Bronchial epithelial cell (primary cell): ENCODE data around the gene CACUL1. TPM values are rescaled to one million over a fixed set of nuclear protein-coding genes. Genes with fewer than 3 reads are reported as not detected.
"Not testable (repeated sequence)": the region's sequence is repeated elsewhere in the genome, so short reads cannot be mapped to it uniquely, and the experiment has no call there.

Experiments
- DNase-seq: peaks from one replicate; pipeline ENCODE4 v3.0.0-alpha.2; 2010; ENCODE audit warnings: low read depth
- FAIRE-seq: peaks from 2 replicates; lab custom pipeline; 2011; peaks lifted over from hg19 to GRCh38; lab: Jason Lieb, UNC
- H3K27me3 ChIP-seq: 2 replicates; pipeline ENCODE4 v1.5.1; 2011; ENCODE audit warnings: low read length; ENCODE audit not compliant: control insufficient read depth, insufficient read depth
- H3K36me3 ChIP-seq: 2 replicates; pipeline ENCODE4 v1.5.1; 2011; ENCODE audit warnings: low read length; ENCODE audit not compliant: control insufficient read depth, insufficient read depth
- H3K4me3 ChIP-seq: 2 replicates; pipeline ENCODE4 v1.5.1; 2011; ENCODE audit warnings: mild to moderate bottlenecking, low read depth, low read length, control low read depth
- total RNA-seq: library from RNA; depleted of rRNA; stranded (reverse); fragments of >200 nt; gene quantifications from 2 replicates; pipeline ENCODE4 v1.2.1, GENCODE V29; 2014
- TF ChIP-seq, protein P1 (sequence below): IDR thresholded peaks from 2 replicates; pipeline ENCODE4 v1.5.1; 2011; ENCODE audit warnings: mild to moderate bottlenecking, moderate library complexity, low read length, control low read depth, inconsistent platforms; ENCODE audit not compliant: insufficient read depth, severe bottlenecking

CACUL1 gene
- total RNA-seq, 1 donor from 2014 or later, result 18.2 TPM

DNA sequence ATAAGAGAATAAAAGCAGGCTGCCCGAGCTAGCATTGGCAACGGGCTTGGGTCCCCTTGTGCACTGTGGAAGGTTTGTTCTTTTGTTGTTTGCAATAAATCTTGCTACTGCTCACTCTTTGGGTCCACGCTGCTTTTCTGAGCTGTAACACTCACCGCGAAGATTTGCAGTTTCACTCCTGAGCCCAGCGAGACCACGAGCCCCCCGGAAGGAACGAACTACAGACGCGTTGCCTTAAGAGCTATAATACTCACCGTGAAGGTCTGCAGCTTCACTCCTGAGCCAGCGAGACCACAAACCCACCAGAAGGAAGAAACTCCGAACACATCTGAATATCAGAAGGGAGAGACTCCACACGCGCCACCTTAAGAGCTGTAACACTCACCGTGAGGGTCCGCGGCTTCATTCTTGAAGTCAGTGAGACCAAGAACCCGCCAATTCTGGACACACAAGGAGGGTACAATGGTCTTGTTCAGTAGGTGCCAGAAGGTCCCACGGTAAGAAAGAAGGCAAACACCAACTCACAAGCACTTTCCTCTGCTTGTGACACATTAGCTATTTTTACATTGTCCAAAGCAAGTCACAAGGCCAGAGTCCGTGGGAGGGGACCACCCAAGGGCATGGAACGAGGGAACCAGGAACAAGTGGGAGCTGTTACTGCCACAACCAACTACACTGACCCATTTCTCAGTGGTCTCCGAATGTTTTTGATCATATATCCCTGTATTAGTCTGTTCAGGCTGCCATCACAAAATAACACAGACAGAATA lies 29.2 kb upstream of the CACUL1 start:
- TF ChIP-seq, protein P1, sequence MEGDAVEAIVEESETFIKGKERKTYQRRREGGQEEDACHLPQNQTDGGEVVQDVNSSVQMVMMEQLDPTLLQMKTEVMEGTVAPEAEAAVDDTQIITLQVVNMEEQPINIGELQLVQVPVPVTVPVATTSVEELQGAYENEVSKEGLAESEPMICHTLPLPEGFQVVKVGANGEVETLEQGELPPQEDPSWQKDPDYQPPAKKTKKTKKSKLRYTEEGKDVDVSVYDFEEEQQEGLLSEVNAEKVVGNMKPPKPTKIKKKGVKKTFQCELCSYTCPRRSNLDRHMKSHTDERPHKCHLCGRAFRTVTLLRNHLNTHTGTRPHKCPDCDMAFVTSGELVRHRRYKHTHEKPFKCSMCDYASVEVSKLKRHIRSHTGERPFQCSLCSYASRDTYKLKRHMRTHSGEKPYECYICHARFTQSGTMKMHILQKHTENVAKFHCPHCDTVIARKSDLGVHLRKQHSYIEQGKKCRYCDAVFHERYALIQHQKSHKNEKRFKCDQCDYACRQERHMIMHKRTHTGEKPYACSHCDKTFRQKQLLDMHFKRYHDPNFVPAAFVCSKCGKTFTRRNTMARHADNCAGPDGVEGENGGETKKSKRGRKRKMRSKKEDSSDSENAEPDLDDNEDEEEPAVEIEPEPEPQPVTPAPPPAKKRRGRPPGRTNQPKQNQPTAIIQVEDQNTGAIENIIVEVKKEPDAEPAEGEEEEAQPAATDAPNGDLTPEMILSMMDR, result no peak
- Histone ChIP-seq H3K36me3 (no peaks in the 10 kb centered on the region), H3K4me3 (no peak overlapping the region), H3K27me3 (peaks cover 1% of the 10 kb centered on the region)
- FAIRE-seq, result no peak
- DNase-seq, result no peak

DNA sequence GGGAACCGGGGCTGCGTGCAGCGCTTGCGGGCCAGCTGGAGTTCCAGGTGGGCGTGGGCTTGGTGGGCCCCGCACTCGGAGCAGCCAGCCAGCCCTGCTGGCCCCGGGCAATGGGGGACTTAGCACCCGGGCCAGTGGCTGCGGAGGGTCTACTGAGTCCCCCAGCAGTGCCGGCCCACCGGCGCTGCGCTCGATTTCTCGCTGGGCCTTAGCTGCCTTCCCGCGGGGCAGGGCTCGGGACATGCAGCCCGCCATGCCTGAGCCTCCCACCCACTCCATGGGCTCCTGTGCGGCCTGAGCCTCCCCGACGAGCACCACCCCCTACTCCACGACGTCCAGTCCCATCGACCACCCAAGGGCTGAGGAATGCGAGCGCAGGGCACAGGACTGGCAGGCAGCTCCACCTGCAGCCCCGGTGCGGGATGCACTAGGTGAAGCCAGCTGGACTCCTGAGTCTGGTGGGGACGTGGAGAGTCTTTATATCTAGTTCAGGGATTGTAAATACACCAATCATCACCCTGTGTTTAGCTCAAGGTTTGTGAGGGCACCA lies 28.2 kb upstream of the CACUL1 start:
- not testable (repeated sequence) for H3K36me3 ChIP-seq, DNase-seq, H3K4me3 ChIP-seq, H3K27me3 ChIP-seq, FAIRE-seq

DNA sequence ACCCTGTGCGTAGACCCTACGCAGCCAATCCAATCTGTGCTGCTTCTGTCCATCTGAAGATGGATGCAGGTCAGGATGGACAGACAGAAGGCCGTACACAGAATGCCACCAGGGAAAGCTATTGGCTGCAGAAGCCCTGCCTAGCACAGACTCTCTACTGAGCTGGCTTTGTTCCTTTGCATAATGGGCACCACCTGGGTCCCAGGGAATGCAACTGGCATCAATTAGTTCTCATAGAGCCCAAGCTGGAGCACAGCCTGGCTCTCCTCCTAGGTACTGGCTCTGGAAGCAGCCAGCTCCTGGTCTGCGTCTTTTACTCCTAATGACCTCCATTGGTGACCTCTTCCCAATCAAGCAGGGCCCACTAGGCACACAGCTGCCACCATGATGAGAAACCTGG lies 26.8 kb upstream of the CACUL1 start:
- H3K36me3 ChIP-seq, result no peaks in the 10 kb centered on the region
- TF ChIP-seq, protein P1, result no peak
- H3K27me3 ChIP-seq, result no peaks in the 10 kb centered on the region
- FAIRE-seq (no peak), DNase-seq (no peak)
- no peak overlapping the region for H3K4me3 ChIP-seq

DNA sequence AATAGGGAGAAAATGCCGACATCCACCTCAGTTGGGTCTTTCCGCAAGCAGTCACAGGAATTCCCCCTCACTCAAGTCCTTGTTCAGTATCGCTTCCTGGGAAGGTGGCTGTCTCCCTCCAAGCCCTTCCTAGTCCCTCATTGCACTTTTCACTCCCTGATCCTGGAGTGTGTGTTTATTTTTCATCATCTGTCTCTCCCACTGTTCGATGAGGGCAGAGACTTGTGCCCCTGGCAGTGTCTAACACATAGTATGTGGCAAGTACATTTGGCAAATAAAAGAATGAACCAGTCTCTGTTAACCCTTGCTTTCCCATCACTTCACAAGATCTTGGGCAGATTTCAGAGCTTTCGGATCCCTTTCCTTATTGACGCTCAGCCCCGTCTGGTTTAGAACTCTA lies 24.0 kb upstream of the CACUL1 start:
- FAIRE-seq (peak; percentile 47), DNase-seq (no peak)
- Histone ChIP-seq H3K27me3 (no peaks in the 10 kb centered on the region), H3K36me3 (no peaks in the 10 kb centered on the region), H3K4me3 (no peak overlapping the region)
- TF ChIP-seq, protein P1, result no peak

DNA sequence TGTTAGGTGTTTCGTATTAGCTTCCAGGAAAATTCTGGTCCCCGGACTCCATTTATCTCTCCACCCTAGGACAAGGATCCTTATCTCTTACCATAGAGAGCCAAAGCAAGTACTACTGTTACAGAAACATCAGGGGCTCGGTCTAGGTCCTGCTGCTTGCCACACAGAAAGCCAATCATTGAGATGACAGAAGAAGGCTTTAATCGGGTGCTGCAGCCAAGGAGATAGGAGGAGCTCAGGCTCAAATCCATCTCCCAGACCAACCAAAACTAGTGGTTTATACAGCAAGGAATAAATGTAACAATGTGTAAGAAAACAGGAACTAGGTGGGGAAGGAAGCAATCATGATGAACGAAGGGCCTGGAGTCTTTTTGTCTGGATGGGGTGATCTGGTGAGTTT lies 22.2 kb upstream of the CACUL1 start:
- FAIRE-seq, result no peak
- TF ChIP-seq, protein P1, result no peak
- H3K27me3 ChIP-seq, result no peaks in the 10 kb centered on the region

DNA sequence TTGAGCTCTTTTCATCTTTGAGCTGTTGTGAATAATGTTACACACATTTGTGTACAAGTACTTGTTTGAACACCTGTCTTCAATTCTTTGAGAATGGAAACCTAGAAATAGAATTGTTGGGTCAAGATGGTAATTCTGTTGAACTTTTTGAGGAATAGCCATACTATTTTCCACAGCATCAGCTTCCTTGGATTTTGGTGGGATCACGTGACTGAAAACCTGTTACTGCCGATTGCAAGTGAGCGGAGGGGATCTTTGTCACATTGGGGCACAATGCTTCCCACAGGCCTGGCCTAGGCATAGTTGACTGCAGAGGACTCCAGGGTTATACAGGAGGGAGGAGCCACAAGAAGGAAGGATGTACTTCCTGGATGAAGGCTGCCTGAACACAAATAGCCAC lies 21.3 kb upstream of the CACUL1 start:
- DNase-seq (no peak), FAIRE-seq (no peak)
- Histone ChIP-seq H3K36me3 (no peaks in the 10 kb centered on the region), H3K27me3 (no peaks in the 10 kb centered on the region), H3K4me3 (no peak overlapping the region)
- TF ChIP-seq, protein P1, result no peak

More for the DNA sequence above, 22.2 kb upstream of the CACUL1 start:
- Histone ChIP-seq H3K36me3 (no peaks in the 10 kb centered on the region), H3K4me3 (no peak overlapping the region)
- DNase-seq, result no peak
